A673 (cell line): ENCODE data around the gene LFNG.

ENCODE experiments used
- CTCF ChIP-seq: fragments of 300-800, 200-600 bp; sonication (generic); conservative IDR thresholded peaks from 2 replicates; pipeline ENCODE4 v1.5.1; 2017; ENCODE audit warnings: low read depth, mild to moderate bottlenecking, antibody characterized with exemption, low read length, moderate library complexity, mixed read lengths
- EZH2 ChIP-seq: fragments of 200-600 bp; sonication (generic); IDR thresholded peaks from 2 replicates; pipeline ENCODE4 v1.6.1; 2017; ENCODE audit warnings: borderline replicate concordance, low read depth, mild to moderate bottlenecking, mixed read lengths, antibody characterized with exemption, low read length; ENCODE audit not compliant: poor library complexity, severe bottlenecking

GRCh38 chr7:2544541-2545188 is 25.1 kb downstream of the LFNG start:
- TF ChIP-seq CTCF (no peak), EZH2 (no peak)
